Measurements from ENCODE around the gene NFU1. TPM values are rescaled to one million over a fixed set of nuclear protein-coding genes. Genes with fewer than 3 reads are reported as not detected.

The NFU1 gene
- total RNA-seq: 39.8 and 48.5 TPM in 2 replicates

- DNase-seq (ENCODE audit: low read depth): peak; percentile 82
These were observed at the start of gene NFU1 for GRCh38 chr2:69436938-69437750. Gene NFU1 (minus strand): TSS chr2:69437435. CDS start chr2:69437422, 13 bp downstream.

- peak; percentile 95 for DNase-seq (ENCODE audit: low read depth)
These were observed 46.5 kb upstream of the NFU1 start for GRCh38 chr2:69483696-69484095.

GRCh38 chr2:69483024-69483423 is 45.8 kb upstream of the NFU1 start:
- DNase-seq (ENCODE audit: low read depth): peak; percentile 41

GRCh38 chr2:69482471-69482870 is 45.2 kb upstream of the NFU1 start:
- peak; percentile 48 for DNase-seq (ENCODE audit: low read depth)

GRCh38 chr2:69481421-69481820 is 44.2 kb upstream of the NFU1 start:
- DNase-seq (ENCODE audit: low read depth): no peak

GRCh38 chr2:69477627-69478026 is 40.4 kb upstream of the NFU1 start:
- DNase-seq (ENCODE audit: low read depth): no peak

- no peak for DNase-seq (ENCODE audit: low read depth)
These were observed 37.5 kb upstream of the NFU1 start for GRCh38 chr2:69474688-69475087.

GRCh38 chr2:69471793-69472192 is 34.6 kb upstream of the NFU1 start:
- DNase-seq (ENCODE audit: low read depth): no peak

GRCh38 chr2:69470911-69471310 is 33.7 kb upstream of the NFU1 start:
- no peak for DNase-seq (ENCODE audit: low read depth)

- no peak for DNase-seq (ENCODE audit: low read depth)
These were observed 32.5 kb upstream of the NFU1 start for GRCh38 chr2:69469784-69470183.

- DNase-seq (ENCODE audit: low read depth): peak; percentile 21
These were observed 32.1 kb upstream of the NFU1 start for GRCh38 chr2:69469375-69469774.

- DNase-seq (ENCODE audit: low read depth): no peak
These were observed 29.5 kb upstream of the NFU1 start for GRCh38 chr2:69466728-69467127.

- no peak for DNase-seq (ENCODE audit: low read depth)
These were observed 28.6 kb upstream of the NFU1 start for GRCh38 chr2:69465513-69466456.

GRCh38 chr2:69464575-69464974 is 27.3 kb upstream of the NFU1 start:
- DNase-seq (ENCODE audit: low read depth): no peak

- no peak for DNase-seq (ENCODE audit: low read depth)
These were observed 25.5 kb upstream of the NFU1 start for GRCh38 chr2:69462780-69463179.

GRCh38 chr2:69461404-69461803 is 24.2 kb upstream of the NFU1 start:
- DNase-seq (ENCODE audit: low read depth): no peak

- no peak for DNase-seq (ENCODE audit: low read depth)
These were observed 22.7 kb upstream of the NFU1 start for GRCh38 chr2:69459936-69460335.

- DNase-seq (ENCODE audit: low read depth): no peak
These were observed 19.8 kb upstream of the NFU1 start for GRCh38 chr2:69456950-69457445.

- DNase-seq (ENCODE audit: low read depth): no peak
These were observed 18.9 kb upstream of the NFU1 start for GRCh38 chr2:69456154-69456553.

- no peak for DNase-seq (ENCODE audit: low read depth)
These were observed 17.7 kb upstream of the NFU1 start for GRCh38 chr2:69454976-69455375.

GRCh38 chr2:69453475-69454129 is 16.4 kb upstream of the NFU1 start:
- peak; percentile 55 for DNase-seq (ENCODE audit: low read depth)

GRCh38 chr2:69452687-69453086 is 15.5 kb upstream of the NFU1 start:
- peak; percentile 11 for DNase-seq (ENCODE audit: low read depth)
